Measurements from ENCODE around the gene DHRS7B. TPM values are rescaled to one million over a fixed set of nuclear protein-coding genes. Genes with fewer than 3 reads are reported as not detected.

Gene DHRS7B, protein sequence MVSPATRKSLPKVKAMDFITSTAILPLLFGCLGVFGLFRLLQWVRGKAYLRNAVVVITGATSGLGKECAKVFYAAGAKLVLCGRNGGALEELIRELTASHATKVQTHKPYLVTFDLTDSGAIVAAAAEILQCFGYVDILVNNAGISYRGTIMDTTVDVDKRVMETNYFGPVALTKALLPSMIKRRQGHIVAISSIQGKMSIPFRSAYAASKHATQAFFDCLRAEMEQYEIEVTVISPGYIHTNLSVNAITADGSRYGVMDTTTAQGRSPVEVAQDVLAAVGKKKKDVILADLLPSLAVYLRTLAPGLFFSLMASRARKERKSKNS
- total RNA-seq, result 19.6 and 28.4 TPM in 2 replicates

DNA sequence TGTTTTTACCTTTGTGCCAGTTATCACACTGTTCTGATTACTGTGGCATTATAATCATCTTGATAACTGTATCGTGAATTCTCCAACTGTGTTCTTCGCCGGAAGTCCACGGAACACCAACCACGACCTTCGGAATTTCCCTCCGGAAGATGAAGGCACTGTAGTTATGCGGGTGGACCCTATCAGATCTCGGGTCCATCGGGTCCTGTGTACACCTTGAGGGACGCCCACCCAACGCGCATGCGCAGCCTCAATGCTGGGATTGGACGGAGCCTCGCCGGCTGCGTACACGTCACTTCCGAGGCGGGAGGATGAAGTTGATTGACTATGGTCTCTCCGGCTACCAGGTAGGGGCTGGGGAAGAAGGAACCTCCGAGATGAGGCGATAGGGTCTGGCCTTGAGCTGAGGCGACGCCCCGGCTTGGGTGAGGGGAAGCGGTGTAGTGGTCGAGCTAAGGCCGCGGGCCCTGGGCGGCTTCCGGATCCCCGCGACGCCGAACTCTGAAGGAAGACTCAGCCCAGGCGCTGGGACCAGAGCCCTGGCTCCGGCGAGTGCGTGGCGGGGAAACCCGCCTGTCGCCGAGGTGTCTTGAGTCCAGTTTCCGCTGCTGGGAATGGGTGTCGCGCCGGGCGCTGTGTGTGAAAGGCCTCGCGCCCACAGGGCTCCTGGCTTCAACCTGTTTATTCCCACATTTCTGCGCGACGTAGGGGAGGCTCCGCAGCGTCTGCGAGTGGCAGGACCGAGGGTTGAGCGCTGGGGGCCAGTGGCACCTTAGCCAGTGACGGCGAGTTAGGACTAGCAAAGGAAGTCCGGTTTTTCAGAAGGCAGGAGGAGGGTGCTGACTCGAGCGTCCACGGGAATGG, at the start of gene DHRS7B:
Gene DHRS7B, plus strand, starts transcription at position 320 of the 864 bp plus-strand sequence. Its CDS starts 8 bp downstream, at position 328.

DNA sequence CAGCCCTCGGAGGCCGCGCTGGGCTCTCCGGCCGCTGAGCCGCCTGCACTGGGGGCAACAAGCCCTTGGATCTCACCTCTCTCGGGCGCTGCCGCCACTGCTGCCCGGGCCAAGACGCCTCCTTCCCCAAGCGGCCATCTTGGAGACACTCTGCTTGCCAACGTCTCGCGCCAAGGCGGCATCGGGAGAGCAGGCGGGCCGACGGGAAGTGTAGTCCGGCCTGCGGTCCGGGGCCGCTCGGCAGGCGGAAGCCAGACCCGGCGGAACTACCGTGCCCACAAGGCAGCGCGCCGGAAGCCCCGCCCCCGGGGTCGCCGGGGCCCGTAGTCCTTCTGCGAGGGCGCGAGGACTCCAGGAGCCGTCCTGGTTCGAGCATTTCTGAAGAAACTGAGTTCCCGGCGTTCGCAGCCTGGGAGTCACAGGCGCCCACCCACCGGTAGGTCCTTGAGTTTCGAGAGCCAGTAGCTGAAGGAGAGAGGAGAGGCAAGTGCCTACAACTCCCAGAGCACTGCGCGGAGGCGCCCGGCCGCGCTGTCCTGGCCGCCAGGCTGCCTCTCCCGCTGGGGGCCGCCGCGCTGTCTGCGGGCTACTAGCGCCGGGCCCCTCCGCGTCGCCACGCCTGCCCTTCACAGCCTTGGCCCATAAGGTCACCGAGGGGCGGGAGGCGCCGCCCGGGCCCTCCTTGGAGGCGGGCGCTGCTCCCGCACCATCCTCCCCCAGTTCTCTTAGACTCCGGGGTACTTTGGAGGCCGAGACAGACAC, 87.4 kb downstream of the DHRS7B start, which contains the start of gene TMEM11:
Gene TMEM11, minus strand, starts transcription at position 147 of the 762 bp plus-strand sequence. Its CDS starts 9 bp downstream, at position 138.

Other genes with a start within 250 kb of the DHRS7B start
- gene USP22, start 84.0 kb upstream of the DHRS7B start, total RNA-seq, result 192 and 249 TPM in 2 replicates
- gene TMEM11, start 87.2 kb downstream of the DHRS7B start, total RNA-seq, result 30.9 and 42.5 TPM in 2 replicates
- 2.8 and 30.4 TPM in 2 replicates for gene NATD1, start 126.4 kb downstream of the DHRS7B start, total RNA-seq
- 25.9 and 29.9 TPM in 2 replicates for gene MAP2K3, start 157.7 kb downstream of the DHRS7B start, total RNA-seq
- gene KCNJ12, start 249.4 kb downstream of the DHRS7B start, total RNA-seq, result 0.65 and 1.4 TPM in 2 replicates

Measured in mesangial cell (primary cell).